GM21381 (cell line): ENCODE data around the gene ROM1.
"Not testable (repeated sequence)": the region's sequence is repeated elsewhere in the genome, so short reads cannot be mapped to it uniquely, and the experiment has no call there.

Experiments used
- ATAC-seq: cut with Tn5 transposase; IDR thresholded peaks from one replicate; pipeline ENCODE4 v1.9.1; 2021; ENCODE audit warnings: mild to moderate bottlenecking, moderate library complexity; ENCODE audit not compliant: unreplicated experiment

The ROM1 gene

GRCh38 chr11:62585356-62585755 lies 27.7 kb upstream of the ROM1 start:
- ATAC-seq = not testable (repeated sequence)

DNA sequence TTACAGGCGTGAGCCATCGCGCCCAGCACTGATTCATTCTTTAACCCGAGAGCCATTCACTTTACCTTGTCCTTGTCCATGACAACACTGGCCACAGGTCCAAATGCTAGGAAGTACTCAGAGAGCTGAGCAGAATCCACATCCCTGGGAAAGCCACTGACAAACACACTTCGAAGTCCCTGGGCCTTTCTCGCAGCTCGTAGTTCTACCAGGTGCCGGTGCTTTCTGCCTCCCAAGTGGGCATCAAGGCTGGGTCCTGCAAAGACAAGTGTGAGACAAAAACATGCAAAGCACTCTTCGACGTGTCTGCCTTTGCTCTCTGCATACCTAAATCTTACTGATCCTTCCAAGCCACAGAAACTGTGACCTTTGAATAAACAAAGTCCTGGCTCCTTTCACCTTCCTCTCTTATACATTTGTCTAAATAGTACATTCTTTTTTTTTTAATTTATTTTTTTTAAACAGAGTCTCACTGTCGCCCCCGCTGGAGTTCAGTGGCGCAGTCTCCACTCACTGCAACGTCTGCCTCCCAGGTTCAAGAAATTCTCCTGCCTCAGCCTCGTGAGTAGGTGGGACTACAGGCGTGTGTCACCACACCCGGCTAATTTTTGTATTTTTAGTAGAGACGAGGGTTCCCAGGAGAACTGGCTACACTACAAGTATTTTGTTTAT lies 24.0 kb upstream of the ROM1 start:
- ATAC-seq = no peak

DNA sequence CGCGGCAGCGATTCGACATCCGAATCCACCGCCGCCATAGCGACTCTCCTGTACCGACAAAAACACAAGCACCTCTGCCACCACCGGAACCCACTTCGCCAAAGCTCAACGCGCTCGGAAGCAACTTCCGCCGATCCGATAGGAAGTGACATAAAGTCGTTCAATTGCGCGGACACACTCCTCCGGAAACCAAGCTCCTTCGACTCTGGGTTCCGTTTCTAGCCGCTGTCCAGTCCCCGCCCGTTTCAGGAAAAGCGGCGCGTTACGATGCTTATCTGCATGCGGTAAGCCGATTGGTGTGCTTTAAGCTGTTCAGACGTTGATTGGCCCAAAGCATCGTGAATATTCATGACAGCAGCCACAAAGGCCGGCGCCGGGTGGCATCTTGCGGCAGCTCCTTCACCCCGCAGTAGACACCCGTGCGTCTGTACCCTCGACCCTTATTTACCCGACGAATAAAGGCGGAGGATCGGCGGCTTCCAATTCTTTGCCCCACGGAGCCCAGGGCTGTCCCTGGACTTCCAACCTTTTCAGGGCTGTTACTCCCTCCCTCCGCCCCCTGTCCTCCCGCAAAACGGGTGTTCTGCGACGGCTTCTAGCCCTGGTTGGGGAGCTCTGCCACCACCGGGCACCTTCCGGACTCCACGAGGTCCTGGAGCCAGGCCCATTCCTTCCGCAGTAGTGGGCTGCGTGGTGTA lies 21.5 kb upstream of the ROM1 start, which contains the start of gene TUT1:
TSS of gene TUT1 (minus strand) at position 76 of the 698 bp plus-strand sequence. CDS start at position 38, 38 bp downstream.
- ATAC-seq = peak; percentile 87

GRCh38 chr11:62592146-62592815 lies 20.8 kb upstream of the ROM1 start:
- no peak for ATAC-seq

DNA sequence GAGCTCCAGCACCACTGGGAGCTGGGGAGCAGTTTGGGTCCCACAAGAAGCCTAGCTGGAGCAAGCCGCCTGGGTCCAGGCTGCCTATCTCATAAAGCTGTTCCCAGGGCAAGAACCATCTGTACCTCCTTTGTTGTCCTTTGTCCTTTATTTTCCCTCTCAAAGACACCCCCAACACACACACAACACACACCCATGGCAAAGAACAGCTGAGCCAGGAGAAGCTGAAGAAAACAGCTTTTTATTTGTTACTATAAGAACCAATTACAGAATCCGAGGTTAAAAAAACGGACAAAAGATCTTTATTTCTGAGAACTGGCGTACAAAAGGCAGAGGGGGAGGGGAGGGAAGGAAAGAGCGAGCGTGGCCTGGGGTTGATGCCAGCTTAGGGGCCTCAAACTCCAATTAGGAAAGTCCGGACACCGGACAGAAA lies 20.1 kb upstream of the ROM1 start:
- no peak for ATAC-seq

DNA sequence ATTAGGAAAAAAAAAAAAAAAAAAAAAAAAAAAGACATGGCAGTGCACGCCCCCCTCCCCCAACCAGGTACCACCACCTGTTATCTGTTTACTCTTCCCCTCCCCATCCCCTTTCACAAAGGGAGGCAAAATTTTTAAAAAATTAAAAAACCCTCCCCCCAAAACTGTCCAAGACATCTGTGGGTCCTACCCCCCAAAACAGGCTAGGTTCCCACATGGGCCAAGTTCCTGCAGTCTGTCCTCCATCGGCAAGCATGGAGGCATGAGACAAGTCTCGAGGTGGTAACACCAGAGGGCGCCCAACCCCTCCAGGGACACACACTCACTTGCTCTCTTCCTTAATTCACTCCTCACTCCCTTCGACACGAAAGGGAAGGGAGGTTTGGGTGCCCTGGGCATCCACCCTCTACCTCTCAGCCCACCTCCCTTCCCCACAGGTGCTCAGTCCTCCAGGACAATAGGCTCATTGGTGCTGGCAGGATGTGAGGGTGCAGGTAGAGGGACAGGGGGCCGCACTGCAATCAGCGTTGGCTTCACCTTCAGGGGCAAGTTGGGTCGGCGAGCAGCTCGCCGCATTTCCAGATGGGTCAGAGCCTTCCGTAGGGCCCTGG lies 19.5 kb upstream of the ROM1 start:
- no peak for ATAC-seq

DNA sequence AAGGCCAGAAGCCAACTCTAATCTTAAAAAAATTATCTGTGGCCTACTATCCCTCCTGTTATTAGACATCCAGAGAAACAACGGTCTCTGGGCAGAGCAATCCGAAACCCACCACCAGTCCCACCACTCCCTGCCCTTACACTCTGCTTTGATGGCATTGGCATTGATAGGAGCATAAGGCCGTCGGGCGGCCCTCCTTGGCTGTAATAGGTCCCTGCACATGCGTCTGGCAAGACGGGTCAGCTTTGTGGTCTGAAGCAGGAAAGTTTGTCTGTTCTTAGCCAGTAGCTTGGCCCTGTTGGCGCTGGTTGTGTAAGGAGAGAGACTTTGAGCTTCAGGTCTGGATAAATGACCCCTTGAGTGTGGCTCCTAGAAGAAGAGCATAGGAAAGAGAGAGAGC lies 17.9 kb upstream of the ROM1 start:
- no peak for ATAC-seq

- ATAC-seq = peak; percentile 45
Measured at GRCh38 chr11:62599069-62599696, 13.9 kb upstream of the ROM1 start.

DNA sequence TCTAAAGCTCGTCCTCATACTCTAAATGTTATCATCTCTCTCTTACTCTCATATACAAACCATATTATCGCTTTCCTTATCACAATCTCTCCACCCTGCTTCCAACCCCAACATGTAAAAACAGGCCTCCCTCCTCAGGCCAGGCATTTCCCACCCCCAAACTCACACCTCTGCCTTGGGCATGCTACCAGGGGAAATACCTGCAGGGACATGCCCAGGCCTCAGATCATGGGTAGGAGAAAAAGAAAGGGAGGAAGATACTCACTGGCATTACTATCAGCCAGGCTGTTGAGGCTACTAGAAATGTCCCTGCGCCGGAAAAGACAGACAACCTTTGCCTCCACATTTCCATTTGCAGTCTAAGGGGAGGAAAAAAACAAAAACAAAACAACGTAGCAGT lies 13.2 kb upstream of the ROM1 start:
- ATAC-seq = no peak

- ATAC-seq = no peak
Measured at GRCh38 chr11:62600367-62601121, 12.5 kb upstream of the ROM1 start.

GRCh38 chr11:62601122-62601371 lies 12.0 kb upstream of the ROM1 start:
- no peak for ATAC-seq

- peak; percentile 74 for ATAC-seq
Measured at GRCh38 chr11:62601372-62602140, 11.5 kb upstream of the ROM1 start, which contains the start of gene MTA2. Gene MTA2, minus strand, starts transcription at chr11:62601865. Its CDS starts 415 bp downstream, at chr11:62601450.

- ATAC-seq = no peak
Measured at GRCh38 chr11:62602141-62603071, 10.7 kb upstream of the ROM1 start.

GRCh38 chr11:62603072-62603408 lies 10.0 kb upstream of the ROM1 start:
- no peak for ATAC-seq

DNA sequence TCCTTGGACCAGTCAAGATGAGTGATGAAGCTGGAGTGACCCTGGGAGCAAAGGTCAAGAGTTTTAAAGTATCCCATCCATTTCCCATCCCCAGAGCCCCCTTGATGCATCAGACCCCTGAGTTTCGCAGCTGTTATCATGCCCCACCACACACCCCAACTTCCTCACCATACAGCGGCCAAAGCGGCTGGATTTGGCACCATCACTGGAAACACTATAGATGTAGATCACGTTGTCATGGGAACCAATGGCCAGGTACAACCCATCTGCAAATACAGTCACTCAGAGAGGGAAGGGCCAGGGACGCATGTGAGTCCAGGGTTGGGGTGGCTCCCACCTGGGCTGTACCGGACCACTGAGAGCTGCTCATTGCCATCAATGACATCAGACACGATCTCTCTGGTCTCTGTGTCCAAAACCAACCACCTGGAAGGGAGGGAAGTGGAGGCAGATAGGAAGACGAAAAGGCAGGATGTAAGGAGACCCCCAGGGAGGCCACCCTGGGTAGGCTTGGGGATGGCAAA lies 9.2 kb upstream of the ROM1 start:
- no peak for ATAC-seq

DNA sequence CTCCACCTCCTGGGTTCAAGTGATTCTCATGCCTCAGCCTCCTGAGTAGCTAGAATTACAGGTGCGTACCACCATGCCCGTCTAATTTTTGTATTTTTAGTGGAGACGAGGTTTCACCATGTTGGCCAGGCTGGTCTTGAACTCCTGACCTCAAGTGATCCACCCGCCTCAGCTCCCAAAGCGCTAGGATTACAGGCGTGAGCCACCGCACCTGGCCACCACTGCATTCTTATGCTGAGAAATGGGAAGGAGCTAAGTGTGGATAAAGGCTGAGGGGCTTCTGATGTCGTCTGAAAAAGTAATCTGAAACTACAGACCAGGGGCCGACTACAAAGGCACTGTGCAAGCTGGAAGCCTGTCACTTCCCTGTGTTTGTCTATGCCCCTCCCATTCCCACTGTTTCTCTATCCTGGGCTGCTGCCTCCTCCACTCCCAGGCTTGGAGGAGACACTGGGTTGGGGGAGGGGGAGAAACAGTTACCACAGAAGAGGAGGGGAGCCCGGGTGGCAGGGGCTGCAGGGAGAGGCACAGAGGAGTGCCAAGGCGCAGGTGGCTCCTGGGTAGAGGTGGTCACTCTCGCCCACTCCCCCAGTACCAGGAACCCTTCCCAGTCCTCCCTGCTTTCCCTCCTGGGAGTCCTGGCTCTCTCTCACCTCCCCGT lies 8.5 kb upstream of the ROM1 start:
- no peak for ATAC-seq

DNA sequence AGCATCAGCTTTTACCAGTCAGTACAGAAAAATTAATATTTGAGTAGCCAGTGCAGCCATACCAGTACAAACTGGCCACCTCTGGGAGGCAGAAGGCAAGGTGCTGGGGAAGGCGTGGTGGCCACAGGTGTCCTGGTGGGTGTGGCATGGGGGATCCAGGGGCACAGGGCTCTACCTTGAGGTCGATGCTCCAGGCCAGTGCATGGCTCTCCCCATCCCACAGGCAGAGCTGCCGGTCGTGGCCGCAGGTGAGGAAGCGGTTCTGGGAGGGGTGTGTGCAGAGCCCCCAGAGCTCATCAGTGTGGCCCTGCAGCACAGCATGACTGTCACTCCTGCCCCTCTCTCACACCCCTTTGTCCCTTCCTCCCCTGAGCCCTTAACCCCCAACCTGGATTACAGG lies 7.6 kb upstream of the ROM1 start:
- no peak for ATAC-seq

GRCh38 chr11:62605902-62606301 lies 7.2 kb upstream of the ROM1 start:
- ATAC-seq = no peak
